GM12891 (cell line): ENCODE data around the gene WFDC8.

Source experiments
- DNase-seq: peaks from one replicate; pipeline ENCODE4 v3.0.0; 2011; ENCODE audit warnings: low spot score; ENCODE audit not compliant: insufficient read length
- FAIRE-seq: peaks from 2 replicates; lab custom pipeline; 2011; peaks lifted over from hg19 to GRCh38; lab: Jason Lieb, UNC
- PAX5 ChIP-seq: IDR thresholded peaks from 2 replicates; pipeline ENCODE4 v1.6.1; 2011; ENCODE audit warnings: low read length, moderate library complexity, mild to moderate bottlenecking; ENCODE audit not compliant: insufficient read depth, severe bottlenecking
- POLR2A ChIP-seq: IDR thresholded peaks from 2 replicates; pipeline ENCODE4 v1.6.1; 2011; ENCODE audit warnings: low read depth, low read length, control low read depth
- POLR2AphosphoS5 ChIP-seq: IDR thresholded peaks from 2 replicates; pipeline ENCODE4 v1.6.1; 2011; ENCODE audit warnings: low read depth, low read length, control low read depth
- POU2F2 ChIP-seq: IDR thresholded peaks from 2 replicates; pipeline ENCODE4 v1.6.1; 2011; ENCODE audit warnings: low read depth, mild to moderate bottlenecking, control low read depth, low read length, moderate library complexity
- SPI1 ChIP-seq: IDR thresholded peaks from 2 replicates; pipeline ENCODE4 v1.6.1; 2011; ENCODE audit warnings: low read depth, low read length, control low read depth
- TAF1 ChIP-seq: IDR thresholded peaks from 2 replicates; pipeline ENCODE4 v1.6.1; 2011; ENCODE audit warnings: low read depth, low read length, control low read depth

WFDC8 gene

DNA sequence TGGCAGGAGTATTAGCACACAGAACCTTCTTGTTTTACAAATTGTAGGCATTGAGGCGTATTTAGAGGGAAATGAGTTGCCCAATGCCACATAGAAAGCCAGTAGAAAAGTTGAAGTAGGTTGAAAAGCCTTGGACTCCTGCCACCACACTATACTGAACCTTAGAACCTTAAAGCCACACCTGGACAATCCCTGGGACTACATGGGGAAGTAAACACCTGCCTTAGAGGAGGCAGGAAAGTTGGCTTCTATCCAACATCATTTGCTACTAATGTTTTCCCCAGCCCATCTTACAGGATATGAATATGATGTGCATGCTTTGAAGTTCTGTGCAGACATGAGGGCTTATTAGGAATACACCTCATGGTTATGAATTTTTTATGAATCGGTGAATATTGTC is 26.6 kb downstream of the WFDC8 start:
- FAIRE-seq (no peak), DNase-seq (no peak)
- no peak for TF ChIP-seq POLR2A
- TF ChIP-seq POU2F2: no peak
- TF ChIP-seq TAF1: no peak
- no peak for TF ChIP-seq SPI1
- no peak for TF ChIP-seq PAX5
- no peak for TF ChIP-seq POLR2AphosphoS5

DNA sequence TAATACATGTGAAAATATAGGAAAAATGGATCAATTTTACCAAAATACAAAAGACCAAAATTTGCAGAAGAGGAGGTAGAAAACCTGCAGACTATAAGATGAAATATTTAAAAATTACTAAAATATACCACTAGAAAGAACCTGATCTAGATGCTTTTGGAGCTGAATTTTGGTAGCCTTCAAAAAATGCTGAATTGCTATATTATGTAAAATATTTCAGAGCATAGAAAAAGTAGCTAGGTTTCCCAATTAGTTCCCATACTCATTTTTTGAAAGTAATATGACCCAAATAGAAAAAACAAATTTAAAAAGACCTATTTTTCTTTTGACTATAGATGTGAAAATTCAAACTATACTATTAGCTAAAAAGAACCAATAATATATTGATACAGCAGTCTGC is 28.3 kb downstream of the WFDC8 start:
- no peak for TF ChIP-seq PAX5
- no peak for TF ChIP-seq SPI1
- no peak for TF ChIP-seq POU2F2
- TF ChIP-seq POLR2A: no peak
- no peak for TF ChIP-seq TAF1
- TF ChIP-seq POLR2AphosphoS5: no peak
- DNase-seq (no peak), FAIRE-seq (no peak)

DNA sequence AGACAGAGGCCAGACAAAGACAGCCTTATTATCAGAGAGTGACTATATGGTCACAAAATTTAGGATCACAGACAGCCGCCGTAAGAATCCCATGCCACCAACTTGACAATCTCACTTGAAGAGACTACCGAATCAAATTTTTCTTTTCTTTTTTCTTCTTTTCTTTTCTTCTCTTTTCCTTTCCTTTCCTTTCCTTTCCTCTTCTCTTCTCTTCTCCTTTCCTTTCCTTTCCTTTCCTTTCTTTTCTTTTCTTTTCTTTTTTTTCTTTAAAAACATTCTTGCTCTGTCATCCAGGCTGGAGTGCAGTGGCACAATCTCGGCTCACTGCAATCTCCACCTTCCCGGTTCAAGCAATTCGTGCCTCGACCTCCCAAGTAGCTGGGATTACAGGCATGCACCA is 30.7 kb downstream of the WFDC8 start:
- no peak for FAIRE-seq
- no peak for DNase-seq
- TF ChIP-seq POU2F2 (no peak), POLR2A (no peak), PAX5 (no peak), SPI1 (no peak), POLR2AphosphoS5 (no peak), TAF1 (no peak)

DNA sequence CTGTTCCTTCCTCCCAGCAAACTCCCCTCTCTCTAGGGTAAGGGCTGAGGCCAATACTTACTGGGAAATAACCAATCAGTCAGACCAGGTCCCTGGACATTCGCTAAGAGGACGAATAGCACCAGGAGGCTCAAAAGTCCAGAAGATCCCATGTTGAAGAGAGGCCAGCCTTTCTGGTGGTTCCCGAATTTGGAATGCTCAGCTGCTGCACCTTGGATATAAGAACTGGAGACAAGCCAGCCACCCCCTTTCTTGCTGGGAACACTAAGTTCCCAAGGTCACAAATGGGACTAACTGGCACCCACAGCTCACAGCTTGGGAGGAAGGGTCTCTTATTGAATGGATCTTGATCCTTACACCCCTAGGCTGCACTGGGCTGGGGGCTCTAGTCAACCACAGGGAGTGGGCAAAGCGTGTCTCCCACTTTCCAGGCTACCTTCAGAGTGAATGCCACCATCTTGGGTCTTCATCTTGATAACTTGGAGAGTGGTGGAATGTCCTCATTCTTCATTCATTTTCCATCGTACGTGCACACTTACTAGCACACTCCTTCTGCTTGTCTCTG is 31.8 kb downstream of the WFDC8 start, which contains the start of gene EPPIN:
Gene EPPIN (minus strand): TSS at position 196 of the 565 bp plus-strand sequence. CDS start 44 bp downstream, at position 152.
- no peak for FAIRE-seq
- no peak for DNase-seq
- no peak for TF ChIP-seq PAX5
- TF ChIP-seq POLR2AphosphoS5: no peak
- no peak for TF ChIP-seq TAF1
- TF ChIP-seq SPI1: no peak
- no peak for TF ChIP-seq POU2F2
- TF ChIP-seq POLR2A: no peak

DNA sequence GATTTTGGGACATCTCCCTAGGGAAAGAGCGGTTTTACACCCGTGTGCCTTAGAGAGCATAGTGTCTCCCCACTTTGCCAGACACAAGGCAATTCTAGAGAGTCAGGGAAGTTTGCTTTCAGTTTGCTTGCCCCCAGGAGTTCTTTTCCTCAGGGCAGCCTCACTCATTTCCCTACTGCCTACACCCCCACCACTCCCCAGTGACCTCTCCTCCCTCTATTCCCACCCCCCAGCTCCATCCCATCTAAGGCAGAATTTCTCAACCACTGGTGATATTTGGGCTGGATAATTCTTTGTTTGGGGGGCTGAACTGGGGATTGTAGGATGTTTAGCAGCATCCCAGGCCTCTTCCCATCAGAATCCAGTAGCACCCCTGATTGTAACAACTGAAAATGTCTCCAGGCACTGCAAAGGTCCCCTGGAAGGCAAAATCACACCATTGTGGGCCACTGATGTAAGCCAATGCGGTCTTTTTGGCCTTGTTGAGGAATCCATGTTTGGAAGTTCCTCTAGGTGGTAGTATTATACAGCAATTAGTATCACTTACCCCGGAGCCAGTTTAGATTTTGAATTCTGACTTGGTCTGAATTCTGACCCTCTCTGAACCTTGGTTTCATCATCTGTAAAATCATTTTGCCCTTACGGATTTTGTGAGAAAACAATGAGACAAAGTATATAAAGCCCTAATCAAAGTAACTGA is 33.2 kb downstream of the WFDC8 start:
- DNase-seq (no peak), FAIRE-seq (no peak)
- TF ChIP-seq POLR2A (no peak), PAX5 (no peak), TAF1 (no peak), POU2F2 (no peak), SPI1 (no peak), POLR2AphosphoS5 (no peak)

DNA sequence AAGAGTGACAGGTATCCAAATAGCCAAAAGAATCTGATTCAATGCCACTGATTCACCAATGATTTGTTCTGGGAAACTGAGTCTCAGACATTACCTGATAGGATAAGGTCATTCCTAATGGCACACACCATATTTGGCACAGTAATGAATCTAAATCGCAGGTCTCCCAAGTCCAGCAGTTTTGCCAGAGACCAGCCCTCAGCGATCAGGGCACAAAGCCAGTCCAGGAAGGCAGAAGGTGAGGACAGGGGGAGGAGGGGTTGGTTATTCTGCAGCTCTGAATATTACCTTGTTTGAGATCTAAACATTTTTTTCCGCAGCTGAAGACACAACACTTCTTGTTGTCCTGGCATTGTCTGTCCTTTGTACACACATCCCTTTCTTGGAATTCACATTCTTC is 33.7 kb downstream of the WFDC8 start:
- DNase-seq (no peak), FAIRE-seq (no peak)
- no peak for TF ChIP-seq POU2F2

DNA sequence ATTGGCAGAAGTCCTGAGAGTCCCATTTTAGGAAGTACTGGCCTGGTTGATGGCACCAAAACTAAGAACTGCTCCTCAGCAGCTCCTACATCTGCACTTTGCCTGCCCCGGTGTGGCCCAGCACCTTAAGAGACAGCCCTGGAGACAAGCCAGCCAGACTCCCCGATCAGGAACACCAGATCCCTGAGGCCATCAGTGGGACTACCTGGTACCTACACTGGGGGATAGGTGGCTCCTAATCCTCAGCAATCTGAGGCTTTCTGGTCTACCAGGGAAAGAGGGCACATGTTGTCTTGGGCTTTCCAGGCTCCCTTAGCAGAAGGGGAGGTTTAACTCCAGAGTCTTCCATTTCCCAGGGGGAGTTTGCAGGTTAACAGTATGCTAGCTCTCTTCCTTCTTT is 39.7 kb downstream of the WFDC8 start, which contains the start of gene WFDC6:
Gene WFDC6 (minus strand): TSS at position 101 of the 400 bp plus-strand sequence. CDS start 75 bp downstream, at position 26.
- FAIRE-seq: no peak
- no peak for DNase-seq

DNA sequence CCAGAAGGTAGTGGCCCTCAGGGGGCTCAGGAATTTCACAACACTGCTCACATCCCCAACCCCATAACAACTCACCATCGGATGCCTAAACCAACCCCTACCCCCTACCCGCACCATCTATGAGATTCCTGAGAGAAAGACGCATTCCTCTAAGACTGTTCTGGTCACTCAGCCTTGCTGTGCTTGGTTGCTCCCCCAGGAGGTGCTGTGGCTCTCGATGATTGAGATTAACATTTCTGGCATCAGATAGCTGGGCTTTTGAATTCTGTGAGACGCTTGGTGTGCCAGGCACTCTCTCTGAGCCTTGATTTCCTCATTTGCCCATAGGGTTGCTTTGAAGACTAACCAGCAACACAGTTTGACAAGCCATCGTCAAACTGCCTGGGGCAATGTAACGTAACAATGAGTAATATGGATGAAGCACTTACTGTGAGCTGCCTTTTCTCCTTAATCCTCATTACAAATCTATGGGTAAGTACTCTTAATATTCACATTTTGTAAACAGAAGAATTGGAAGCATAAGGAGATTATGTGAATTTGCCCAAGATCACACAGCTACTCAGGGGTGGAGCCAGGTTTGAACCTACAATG is 40.8 kb downstream of the WFDC8 start:
- DNase-seq (no peak), FAIRE-seq (no peak)
- TF ChIP-seq SPI1 (no peak), POU2F2 (no peak), PAX5 (no peak), POLR2A (no peak)

More for the DNA sequence above, 39.7 kb downstream of the WFDC8 start, which contains the start of gene WFDC6:
- TF ChIP-seq POU2F2 (no peak), PAX5 (no peak), POLR2AphosphoS5 (no peak), POLR2A (no peak), TAF1 (no peak), SPI1 (no peak)

DNA sequence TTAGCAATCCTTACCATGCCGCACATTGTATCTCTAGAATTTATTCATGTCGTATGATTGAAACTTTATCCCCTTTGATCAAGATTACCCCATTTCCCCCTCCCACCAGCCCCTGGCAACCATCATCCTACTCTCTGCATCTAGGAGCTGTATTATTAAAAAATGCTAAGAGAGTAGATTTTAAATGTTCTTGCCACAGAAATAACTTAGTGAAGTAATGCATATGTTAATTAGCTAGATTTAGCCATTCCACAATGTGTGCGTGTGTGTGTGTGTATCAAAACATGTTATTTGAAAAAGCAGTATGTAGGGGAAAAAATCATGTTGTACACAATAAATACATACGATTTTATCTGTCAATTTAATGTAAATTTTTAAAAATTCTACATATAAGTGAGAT is 51.8 kb downstream of the WFDC8 start:
- TF ChIP-seq TAF1 (no peak), PAX5 (no peak), POLR2A (no peak), POU2F2 (no peak), SPI1 (no peak), POLR2AphosphoS5 (no peak)
- DNase-seq: no peak
- FAIRE-seq: no peak

DNA sequence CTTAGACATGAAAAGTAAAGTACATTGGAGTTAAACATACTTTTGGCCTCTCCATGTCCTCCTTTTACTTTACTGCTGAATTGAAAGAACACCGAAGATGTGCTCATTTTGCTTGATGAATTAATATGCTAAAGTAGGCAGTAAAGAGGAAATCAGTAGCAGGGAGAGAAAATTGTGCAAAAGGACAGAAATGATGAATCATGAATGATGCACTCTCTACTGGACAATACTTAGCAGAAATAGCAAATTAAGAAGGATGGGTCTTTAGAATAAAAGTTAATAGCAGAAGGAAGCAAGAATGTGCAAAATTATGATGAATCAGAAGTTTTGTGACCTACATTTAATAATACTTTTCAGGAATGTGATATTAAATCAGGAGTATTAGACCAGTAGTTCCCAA is 55.3 kb downstream of the WFDC8 start:
- FAIRE-seq (no peak), DNase-seq (no peak)
- no peak for TF ChIP-seq TAF1
- TF ChIP-seq POU2F2: no peak
- no peak for TF ChIP-seq SPI1
- TF ChIP-seq POLR2AphosphoS5: no peak
- no peak for TF ChIP-seq POLR2A
- TF ChIP-seq PAX5: no peak

DNA sequence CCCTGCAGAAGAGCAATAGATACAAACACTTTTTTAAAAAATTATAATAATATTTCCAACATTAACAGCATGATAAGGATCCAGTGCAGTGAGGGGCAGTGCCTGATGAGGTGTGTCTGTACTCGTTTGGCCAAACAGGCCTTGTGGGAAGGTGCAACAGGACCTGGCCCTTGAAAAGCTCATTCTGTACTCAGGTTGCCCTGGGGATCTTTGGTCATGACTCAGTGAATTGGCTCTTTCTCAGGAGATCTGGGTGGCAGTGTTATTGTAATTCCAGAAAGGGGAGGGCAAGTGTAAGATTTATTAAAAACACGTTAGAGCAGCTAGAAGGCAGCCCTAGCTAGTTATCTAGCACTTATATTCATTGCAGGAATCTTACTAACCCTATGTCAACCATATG is 60.8 kb downstream of the WFDC8 start:
- DNase-seq: no peak

More for the DNA sequence above, 60.8 kb downstream of the WFDC8 start:
- no peak for TF ChIP-seq POLR2AphosphoS5
- no peak for TF ChIP-seq PAX5
- no peak for TF ChIP-seq TAF1
- TF ChIP-seq SPI1: no peak
- TF ChIP-seq POU2F2: no peak
- no peak for TF ChIP-seq POLR2A
- FAIRE-seq: no peak
